H1 (cell line): ENCODE results near the gene STARD13. TPM values are rescaled to one million over a fixed set of nuclear protein-coding genes. Genes with fewer than 3 reads are reported as not detected.

Experiments used
- CHD1 ChIP-seq: IDR thresholded peaks from 2 replicates; pipeline ENCODE4 v1.6.1; 2012; ENCODE audit warnings: low read depth, low read length, improper control_type of control experiment
- CTBP2 ChIP-seq: IDR thresholded peaks from 2 replicates; pipeline ENCODE4 v1.7.0; 2011; ENCODE audit warnings: borderline replicate concordance, mild to moderate bottlenecking, moderate library complexity, mixed read lengths, low read length; ENCODE audit not compliant: insufficient read depth, insufficient read length
- JUN ChIP-seq: IDR thresholded peaks from 2 replicates; pipeline ENCODE4 v1.6.1; 2011; ENCODE audit warnings: low read depth, mild to moderate bottlenecking, improper control_type of control experiment, low read length
- KDM1A ChIP-seq: fragments of 200-600, 300-600 bp; sonication (generic); IDR thresholded peaks from 2 replicates; pipeline ENCODE4 v1.7.1; 2016; ENCODE audit warnings: mild to moderate bottlenecking, low read length, borderline replicate concordance
- polyA plus RNA-seq, 7 experiments: library from polyadenylated mRNA; depleted of rRNA in 3 of 7; stranded (reverse) in 5 of 7; unstranded in 2 of 7; fragments of >200 nt in 5 of 7; fragments of 200-250 nt in 2 of 7; gene quantifications; 1 replicate in 5 of 7; 2 replicates in 1 of 7; 4 replicates in 1 of 7; pipeline versions ENCODE4 v1.2.1 to v1.2.3, GENCODE V29; 2011 to 2013; ENCODE audit warnings: missing spikeins in 2 of 7, mixed read lengths in 2 of 7
- total RNA-seq: library from RNA; stranded (reverse); fragmentation: NEBNext Ultra II Directional; extraction: Animal tissue kit (Norgen Biotek cat#: 25700); gene quantifications from 2 replicates; pipeline ENCODE4 v1.2.1, GENCODE V29; 2021
- TF ChIP-seq, protein P1 (sequence below): IDR thresholded peaks from 2 replicates; pipeline ENCODE4 v1.6.1; 2012; ENCODE audit warnings: inconsistent platforms

The STARD13 gene
- total and polyA plus RNA-seq, 2 of the 8 experiments (the other 6 are each of a cell fraction or from before 2014, with no cell fraction given), result 0.82 to 2.9 TPM

DNA sequence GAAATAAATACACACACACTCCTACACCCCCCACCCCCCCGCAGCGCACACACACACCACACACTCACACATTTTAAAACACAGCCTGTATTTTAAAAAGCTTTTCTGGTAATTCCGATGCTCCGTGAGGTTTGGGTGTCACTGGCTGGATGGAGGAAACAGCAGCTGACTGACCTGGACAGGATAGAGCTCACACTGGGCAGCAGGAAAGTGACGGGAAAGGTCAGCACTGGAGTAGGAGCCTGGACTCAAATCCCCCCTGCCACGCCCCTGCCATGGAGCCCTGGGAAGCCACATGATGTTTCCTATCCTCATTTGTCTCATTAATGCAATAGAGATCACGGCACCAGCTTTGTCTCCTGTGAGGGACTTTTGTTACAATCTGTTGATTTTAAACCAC is 49.3 kb upstream of the STARD13 start (continued):
- TF ChIP-seq KDM1A, result no peak
- no peak for TF ChIP-seq CTBP2
- TF ChIP-seq, protein P1, sequence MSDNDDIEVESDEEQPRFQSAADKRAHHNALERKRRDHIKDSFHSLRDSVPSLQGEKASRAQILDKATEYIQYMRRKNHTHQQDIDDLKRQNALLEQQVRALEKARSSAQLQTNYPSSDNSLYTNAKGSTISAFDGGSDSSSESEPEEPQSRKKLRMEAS, result no peak
- no peak for TF ChIP-seq CHD1
- TF ChIP-seq JUN, result no peak
- TF ChIP-seq, all 59 proteins: peak for 0
